ENCODE measurements around the gene CAPRIN1.

CAPRIN1 gene, protein sequence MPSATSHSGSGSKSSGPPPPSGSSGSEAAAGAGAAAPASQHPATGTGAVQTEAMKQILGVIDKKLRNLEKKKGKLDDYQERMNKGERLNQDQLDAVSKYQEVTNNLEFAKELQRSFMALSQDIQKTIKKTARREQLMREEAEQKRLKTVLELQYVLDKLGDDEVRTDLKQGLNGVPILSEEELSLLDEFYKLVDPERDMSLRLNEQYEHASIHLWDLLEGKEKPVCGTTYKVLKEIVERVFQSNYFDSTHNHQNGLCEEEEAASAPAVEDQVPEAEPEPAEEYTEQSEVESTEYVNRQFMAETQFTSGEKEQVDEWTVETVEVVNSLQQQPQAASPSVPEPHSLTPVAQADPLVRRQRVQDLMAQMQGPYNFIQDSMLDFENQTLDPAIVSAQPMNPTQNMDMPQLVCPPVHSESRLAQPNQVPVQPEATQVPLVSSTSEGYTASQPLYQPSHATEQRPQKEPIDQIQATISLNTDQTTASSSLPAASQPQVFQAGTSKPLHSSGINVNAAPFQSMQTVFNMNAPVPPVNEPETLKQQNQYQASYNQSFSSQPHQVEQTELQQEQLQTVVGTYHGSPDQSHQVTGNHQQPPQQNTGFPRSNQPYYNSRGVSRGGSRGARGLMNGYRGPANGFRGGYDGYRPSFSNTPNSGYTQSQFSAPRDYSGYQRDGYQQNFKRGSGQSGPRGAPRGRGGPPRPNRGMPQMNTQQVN

DNA sequence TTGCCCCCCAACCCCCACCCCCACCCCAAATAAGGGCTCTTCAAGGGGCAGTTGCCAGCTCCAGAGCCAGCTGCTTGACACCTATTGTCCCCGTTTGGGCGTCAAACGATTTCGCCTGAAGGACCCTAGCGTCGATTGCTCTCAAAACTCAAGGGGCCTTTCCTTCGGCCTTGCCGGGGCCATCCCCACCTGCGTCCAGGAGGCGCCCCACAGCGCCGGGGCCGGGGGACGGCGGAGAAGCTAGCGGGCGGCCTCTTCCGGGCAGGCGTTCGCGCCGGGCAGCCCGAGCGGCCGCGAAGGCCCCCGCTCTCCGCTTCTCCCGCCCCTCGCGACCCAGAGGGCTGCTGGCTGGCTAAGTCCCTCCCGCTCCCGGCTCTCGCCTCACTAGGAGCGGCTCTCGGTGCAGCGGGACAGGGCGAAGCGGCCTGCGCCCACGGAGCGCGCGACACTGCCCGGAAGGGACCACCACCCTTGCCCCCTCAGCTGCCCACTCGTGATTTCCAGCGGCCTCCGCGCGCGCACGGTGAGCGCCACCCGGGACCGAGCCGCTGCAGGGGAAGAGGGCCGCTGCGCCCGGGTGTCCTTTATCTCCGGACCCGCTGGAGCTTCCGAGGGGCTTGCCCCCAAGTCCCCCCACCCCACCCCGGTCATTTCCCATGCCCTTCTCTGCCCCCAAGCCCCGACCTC, at the start of gene CAPRIN1:
Gene CAPRIN1, plus strand, starts transcription at position 383 of the 687 bp plus-strand sequence. CDS start 690 bp downstream, outside the sequence.
- intact Hi-C loops (cut with DNase I; ENCODE audit: low total_unique reads), result loop anchor here (5.0 to 10.0 kb wide), 2 partner anchors 56 to 303 kb away; partner anchors contain the start of genes ABTB2 and NAT10

DNA sequence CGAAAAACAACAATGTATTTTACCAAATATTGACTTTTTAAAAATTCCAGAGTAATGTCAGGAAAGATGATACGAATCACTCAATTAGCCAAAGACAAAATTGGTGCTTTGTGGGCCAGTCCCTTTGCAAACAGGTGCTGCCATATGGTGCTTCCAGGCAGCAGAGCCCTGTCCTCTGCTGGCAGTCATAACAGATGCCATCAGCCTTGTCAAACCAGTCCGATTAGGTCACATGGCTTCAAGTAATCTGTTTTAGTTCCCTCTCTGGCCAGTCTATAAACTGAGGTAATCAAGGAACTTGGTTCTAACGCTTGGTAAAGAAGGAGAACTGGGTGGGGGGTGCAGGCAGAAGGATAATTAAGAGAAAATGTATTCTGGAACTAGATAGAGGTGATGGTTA, 49.1 kb upstream of the CAPRIN1 start:
- H3K9me3 ChIP-seq, result no peaks in the 10 kb centered on the region
- no peak for DNase-seq
- peaks cover 0 to 3% (median 1%) of the 10 kb centered on the region in 4 donors for H3K4me1 ChIP-seq
- H3K4me3 ChIP-seq, result no peak overlapping the region
- H3K27ac ChIP-seq, result no peak overlapping the region
- no peaks in the 10 kb centered on the region for H3K36me3 ChIP-seq
- TF ChIP-seq, protein P1, sequence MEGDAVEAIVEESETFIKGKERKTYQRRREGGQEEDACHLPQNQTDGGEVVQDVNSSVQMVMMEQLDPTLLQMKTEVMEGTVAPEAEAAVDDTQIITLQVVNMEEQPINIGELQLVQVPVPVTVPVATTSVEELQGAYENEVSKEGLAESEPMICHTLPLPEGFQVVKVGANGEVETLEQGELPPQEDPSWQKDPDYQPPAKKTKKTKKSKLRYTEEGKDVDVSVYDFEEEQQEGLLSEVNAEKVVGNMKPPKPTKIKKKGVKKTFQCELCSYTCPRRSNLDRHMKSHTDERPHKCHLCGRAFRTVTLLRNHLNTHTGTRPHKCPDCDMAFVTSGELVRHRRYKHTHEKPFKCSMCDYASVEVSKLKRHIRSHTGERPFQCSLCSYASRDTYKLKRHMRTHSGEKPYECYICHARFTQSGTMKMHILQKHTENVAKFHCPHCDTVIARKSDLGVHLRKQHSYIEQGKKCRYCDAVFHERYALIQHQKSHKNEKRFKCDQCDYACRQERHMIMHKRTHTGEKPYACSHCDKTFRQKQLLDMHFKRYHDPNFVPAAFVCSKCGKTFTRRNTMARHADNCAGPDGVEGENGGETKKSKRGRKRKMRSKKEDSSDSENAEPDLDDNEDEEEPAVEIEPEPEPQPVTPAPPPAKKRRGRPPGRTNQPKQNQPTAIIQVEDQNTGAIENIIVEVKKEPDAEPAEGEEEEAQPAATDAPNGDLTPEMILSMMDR (IDR thresholded peaks at IDR 0.05), result no peak
- no peaks in the 10 kb centered on the region for H3K27me3 ChIP-seq
- intact Hi-C loops (cut with DNase I; ENCODE audit: low total_unique reads), result loop anchor here (10.0 kb wide), 1 partner anchor 162 kb away; no protein-coding TSS in a partner anchor

More for the DNA sequence above, at the start of gene CAPRIN1:
- H3K4me3 ChIP-seq, result peak within 1 kb of the TSS; percentile 94 to 98
- no peaks in the 10 kb centered on the region for H3K9me3 ChIP-seq
- peak within 1 kb of the TSS; percentile 97 to 98 for H3K27ac ChIP-seq
- no peaks in the 10 kb centered on the region for H3K27me3 ChIP-seq
- H3K4me1 ChIP-seq, result peaks cover 4 to 42% (median 29%) of the 10 kb centered on the region in 4 donors
- peak; percentile 82 to 91 for DNase-seq
- peaks cover 0 to 8% (median 7%) of the 10 kb centered on the region in 3 donors for H3K36me3 ChIP-seq
- TF ChIP-seq, protein P1 (IDR thresholded peaks at IDR 0.05), result no peak

DNA sequence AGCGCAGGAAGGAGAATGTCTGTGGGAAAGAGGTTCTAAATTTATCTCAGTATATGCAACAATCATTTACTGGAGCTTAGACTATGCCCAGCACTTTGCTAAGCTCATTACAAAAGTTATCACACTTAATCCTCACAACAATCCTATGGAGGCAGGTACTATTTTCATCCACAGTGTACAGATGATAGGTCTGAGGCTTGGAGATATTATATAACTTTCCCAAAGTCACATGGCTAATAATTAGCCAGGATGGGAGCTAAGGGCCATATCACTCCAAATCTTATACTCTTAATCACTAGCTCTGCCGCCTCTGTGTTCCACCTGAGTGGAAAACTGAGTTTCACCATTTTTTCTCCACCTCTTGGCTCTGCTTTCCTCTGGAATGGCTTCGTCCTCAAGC, 47.3 kb upstream of the CAPRIN1 start:
- Histone ChIP-seq H3K4me3 (no peak overlapping the region), H3K9me3 (no peaks in the 10 kb centered on the region), H3K27ac (no peak overlapping the region), H3K4me1 (no peaks in the 10 kb centered on the region), H3K27me3 (no peaks in the 10 kb centered on the region), H3K36me3 (no peaks in the 10 kb centered on the region)
- intact Hi-C loops (cut with DNase I; ENCODE audit: low total_unique reads), result loop anchor here (10.0 kb wide), 1 partner anchor 161 kb away; no protein-coding TSS in a partner anchor
- TF ChIP-seq, protein P1 (IDR thresholded peaks at IDR 0.05), result no peak
- no peak for DNase-seq

DNA sequence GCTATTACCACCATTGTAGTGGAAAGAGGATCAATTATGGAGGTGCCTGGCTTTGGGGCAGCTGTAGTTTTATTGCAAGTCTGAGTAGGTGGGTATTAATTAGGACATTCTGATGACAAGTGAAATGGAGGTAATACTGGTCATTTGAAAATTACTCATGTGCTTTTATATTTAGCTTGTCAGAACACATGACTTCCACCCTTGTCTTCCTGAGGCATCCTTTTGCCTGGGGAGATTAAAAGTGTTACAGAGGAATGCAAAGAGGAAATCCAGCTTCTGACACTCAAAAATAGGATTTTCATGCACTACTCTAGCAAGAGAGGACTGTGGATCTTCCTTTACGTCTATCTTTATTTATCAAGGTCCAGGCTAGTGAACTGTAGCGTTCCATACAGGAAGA, 44.7 kb upstream of the CAPRIN1 start:
- no peak overlapping the region for H3K27ac ChIP-seq
- no peak overlapping the region for H3K4me3 ChIP-seq
- H3K27me3 ChIP-seq, result no peaks in the 10 kb centered on the region
- H3K4me1 ChIP-seq, result no peaks in the 10 kb centered on the region
- H3K36me3 ChIP-seq, result no peaks in the 10 kb centered on the region
- no peaks in the 10 kb centered on the region for H3K9me3 ChIP-seq
- TF ChIP-seq, protein P1 (IDR thresholded peaks at IDR 0.05), result no peak
- intact Hi-C loops (cut with DNase I; ENCODE audit: low total_unique reads), result loop anchor here (10.0 kb wide), 1 partner anchor 158 kb away; no protein-coding TSS in a partner anchor
- DNase-seq, result no peak

DNA sequence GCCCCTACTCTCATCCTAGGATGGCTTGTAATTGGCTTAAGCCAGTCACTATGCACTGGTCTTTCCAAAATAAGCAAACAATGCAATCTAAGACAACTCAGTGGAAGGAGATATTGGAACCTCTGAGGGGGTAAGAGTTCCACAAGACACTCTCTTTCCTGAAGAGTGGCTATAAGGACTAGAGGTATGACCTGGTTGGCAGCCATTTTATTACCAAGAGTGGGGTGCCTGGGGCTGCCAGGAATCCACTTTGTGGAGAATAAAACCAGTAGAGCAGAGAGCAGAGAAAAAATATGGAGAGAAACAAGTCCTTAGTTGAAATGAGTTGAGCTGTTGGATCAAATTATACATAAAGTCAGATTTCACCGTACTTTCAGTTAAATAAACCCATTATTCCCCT, 38.8 kb upstream of the CAPRIN1 start:
- Histone ChIP-seq H3K4me3 (no peak overlapping the region), H3K9me3 (no peaks in the 10 kb centered on the region), H3K4me1 (no peaks in the 10 kb centered on the region), H3K27ac (no peak overlapping the region), H3K36me3 (no peaks in the 10 kb centered on the region), H3K27me3 (peaks cover 0 to 3% of the 10 kb centered on the region in 2 donors)
- no peak for DNase-seq
- TF ChIP-seq, protein P1 (IDR thresholded peaks at IDR 0.05), result no peak
- intact Hi-C loops (cut with DNase I; ENCODE audit: low total_unique reads), result no loop called here

All from tibial artery (tissue), 4 donors.